COLO668 (cell line): Measurements from ENCODE around the gene FAM236A.
"Not testable (repeated sequence)": the region's sequence is repeated elsewhere in the genome, so short reads cannot be mapped to it uniquely, and the experiment has no call there.

Source experiments
- DNase-seq: peaks from one replicate; lab custom pipeline; 2025; ENCODE audit not compliant: unreplicated experiment; lab: John Stamatoyannopoulos, UW

Gene FAM236A

GRCh38 chrX:72937906-72938305 lies at the start of gene FAM236A:
TSS of gene FAM236A (plus strand) at chrX:72938206. CDS start at chrX:72938263, 57 bp downstream.
- DNase-seq: not testable (repeated sequence)

DNA sequence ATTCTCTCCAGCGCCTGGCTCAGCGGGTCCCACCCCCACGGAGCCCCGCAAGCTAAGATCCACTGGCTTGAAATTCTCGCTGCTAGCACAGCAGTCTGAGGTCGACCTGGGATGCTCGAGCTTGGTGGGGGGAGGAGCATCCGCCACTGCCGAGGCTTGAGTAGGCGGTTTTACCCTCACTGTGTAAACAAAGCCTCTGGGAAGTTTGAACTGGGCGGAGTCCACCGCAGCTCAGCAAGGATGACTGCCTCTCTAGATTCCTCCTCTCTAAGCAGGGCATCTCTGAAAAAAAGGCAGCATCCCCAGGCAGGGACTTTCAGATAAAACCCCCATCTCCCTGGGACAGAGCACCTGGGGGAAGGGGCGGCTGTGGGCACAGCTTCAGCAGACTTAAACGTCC lies 48.3 kb upstream of the FAM236A start:
- DNase-seq: not testable (repeated sequence)

GRCh38 chrX:72912315-72912714 lies 25.7 kb upstream of the FAM236A start, which contains the start of gene FAM236C:
TSS of gene FAM236C (plus strand) at chrX:72912615. CDS start at chrX:72912715, 100 bp downstream.
- not testable (repeated sequence) for DNase-seq

GRCh38 chrX:72916096-72916495 lies 21.9 kb upstream of the FAM236A start:
- DNase-seq: not testable (repeated sequence)

- DNase-seq: not testable (repeated sequence)
Observed at GRCh38 chrX:72932283-72932682, 5.7 kb upstream of the FAM236A start.

DNA sequence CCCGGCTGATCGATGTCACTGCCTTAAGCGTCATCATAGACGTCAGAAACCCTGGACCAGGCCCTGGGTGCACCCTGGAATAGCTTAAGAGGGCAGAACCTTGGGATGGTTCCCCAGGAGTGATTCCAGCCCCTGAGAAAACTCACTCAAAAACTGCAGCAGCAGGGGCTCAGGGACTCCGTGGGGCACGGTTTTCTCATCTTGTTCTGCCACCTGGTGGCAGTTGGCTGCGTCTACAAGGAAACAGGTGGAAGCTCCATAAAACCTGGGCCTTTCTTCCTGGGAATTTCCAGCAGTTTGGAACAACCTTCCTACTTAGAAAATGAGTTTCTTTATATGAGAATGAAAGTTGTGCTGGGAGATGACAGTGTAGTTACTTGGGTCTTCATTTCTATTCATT lies 1.6 kb upstream of the FAM236A start:
- not testable (repeated sequence) for DNase-seq

- DNase-seq: not testable (repeated sequence)
Observed at GRCh38 chrX:72936882-72937455, 1.0 kb upstream of the FAM236A start.

DNA sequence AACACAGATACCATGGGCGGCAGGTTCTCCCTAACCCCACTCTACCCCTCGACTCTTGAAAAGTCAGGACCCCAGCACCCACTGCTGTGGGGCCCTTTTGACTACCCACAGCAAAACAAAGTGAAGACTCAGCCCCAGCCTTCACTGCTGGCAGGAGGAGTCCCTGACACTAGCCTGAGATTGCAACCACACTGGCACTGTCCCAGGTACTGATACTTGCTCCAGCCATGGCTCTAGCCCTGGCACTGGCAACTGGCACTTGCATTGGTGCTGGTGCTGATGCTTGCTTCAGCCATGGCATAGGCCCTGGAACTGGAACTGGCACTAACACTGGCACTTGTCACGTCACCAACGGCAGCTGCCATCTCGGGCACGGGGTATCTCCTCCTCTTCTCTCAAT lies 4.3 kb downstream of the FAM236A start:
- not testable (repeated sequence) for DNase-seq

DNA sequence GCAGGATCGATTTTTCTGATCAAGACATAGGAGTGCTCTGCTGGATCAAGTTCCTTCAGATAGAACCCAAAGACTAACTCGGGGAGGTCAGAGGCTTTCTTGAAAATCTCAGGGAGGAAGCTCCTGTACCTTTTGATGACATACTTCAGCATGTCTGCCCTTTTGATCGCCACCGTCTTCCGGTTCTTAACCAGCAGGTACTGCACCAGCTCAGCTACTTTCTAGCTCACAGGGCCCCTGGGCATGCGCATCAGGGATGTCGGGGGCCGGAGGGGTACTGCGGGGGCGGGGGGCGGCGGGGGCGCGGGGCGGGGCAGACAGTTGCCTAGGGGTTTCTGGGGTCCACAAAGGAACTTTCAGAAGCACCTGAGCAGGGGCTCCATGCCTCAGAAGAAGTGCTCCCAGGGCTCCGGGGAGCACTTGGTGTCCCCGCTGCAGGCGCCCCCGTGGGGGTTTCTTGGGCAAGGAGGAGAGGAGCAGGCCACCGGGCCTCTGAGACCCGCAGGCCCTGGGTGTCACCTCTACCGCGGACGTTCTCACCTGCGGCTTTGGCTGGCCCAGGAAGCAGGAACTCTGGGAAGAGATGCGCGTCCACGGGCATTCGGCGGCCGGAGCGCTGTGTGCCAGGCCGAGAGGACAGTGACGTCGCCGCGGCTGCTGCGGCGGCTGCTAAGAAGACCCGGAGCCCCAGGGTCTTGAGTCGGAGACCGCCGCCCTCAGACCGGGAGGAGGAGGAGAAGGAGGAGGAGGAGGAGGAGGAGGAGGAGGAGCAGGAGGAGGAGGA lies 5.2 kb downstream of the FAM236A start:
- DNase-seq: not testable (repeated sequence)

DNA sequence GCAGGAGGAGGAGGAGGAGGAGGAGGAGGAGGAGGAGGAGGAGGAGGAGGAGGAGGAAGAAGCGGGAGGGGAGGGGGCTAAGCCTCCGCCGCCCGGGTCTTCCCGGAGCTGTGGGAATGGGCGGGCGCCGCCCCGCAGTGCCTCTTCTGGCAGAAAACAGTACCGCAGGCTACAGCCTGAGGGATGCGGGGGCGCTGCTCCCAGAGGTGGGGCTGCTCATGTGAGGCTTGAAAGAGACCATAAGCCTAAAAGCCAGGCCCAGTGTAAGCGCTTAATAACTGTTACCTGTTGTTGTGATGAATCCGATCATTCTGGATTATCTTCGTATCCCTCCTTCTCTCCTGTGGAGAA lies 5.8 kb downstream of the FAM236A start, which contains the start of gene DMRTC1:
Gene DMRTC1 (minus strand): TSS at position 19 of the 351 bp plus-strand sequence. CDS start 68,143 bp downstream, outside the sequence.
- not testable (repeated sequence) for DNase-seq

- not testable (repeated sequence) for DNase-seq
Observed at GRCh38 chrX:72959971-72960370, 22.0 kb downstream of the FAM236A start.

- DNase-seq: not testable (repeated sequence)
Observed at GRCh38 chrX:72971859-72972258, 33.9 kb downstream of the FAM236A start.

DNA sequence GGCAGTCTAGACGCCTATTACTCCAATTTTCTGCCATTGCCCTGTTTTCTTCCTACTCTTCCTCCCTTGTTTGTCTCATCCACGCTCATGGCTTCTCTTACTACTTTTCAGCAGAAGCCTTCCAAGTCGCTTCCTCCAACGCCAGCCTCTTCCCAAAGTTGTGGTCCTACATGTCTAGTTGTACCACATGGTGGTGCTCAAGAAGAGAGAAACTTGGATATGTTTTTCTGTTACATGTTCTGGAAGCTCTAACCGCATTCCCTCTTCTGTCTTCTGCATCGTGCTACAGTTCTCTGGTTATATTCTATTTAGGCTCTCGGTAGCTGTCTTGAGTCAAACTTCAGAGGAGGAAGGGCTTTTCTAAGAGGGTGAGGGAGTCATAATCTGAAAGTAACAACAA lies 36.9 kb downstream of the FAM236A start:
- not testable (repeated sequence) for DNase-seq

DNA sequence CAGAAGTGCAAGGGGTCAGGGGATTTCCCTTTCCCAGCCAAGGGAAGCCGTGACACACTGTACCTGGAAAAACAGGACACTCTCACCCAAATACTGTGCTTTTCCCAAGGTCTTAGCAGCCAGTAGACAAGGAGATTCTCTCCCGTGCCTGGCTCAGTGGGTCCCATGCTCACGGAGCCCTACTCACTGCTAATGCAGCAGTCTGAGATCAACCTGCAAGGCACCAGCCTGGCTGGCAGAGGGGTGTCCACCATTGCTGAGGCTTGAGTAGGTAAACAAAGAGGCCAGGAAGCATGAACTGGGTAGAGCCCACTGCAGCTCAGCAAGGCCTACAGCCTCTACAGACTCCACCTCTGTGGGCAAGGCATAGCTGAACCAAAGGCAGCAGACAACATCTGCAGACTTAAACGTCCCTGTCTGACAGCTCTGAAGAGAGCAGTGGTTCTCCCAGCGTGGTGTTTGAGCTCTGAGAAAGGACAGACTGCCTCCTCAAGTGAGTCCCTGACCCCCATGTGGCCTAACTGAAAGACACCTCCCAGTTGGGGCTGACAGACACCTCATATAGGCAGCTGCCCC lies 43.0 kb downstream of the FAM236A start:
- DNase-seq: not testable (repeated sequence)
